Calu3 (cell line): Measurements from ENCODE around the gene TBC1D28. TPM values are rescaled to one million over a fixed set of nuclear protein-coding genes. Genes with fewer than 3 reads are reported as not detected.
"Not testable (repeated sequence)": the region's sequence is repeated elsewhere in the genome, so short reads cannot be mapped to it uniquely, and the experiment has no call there.

Experiments
- Bru-seq: library from RNA; stranded (reverse); fragments of 400-500 nt; gene quantifications from one replicate; lab custom pipeline; 2021; lab: Mats Ljungman, UMichigan
- BruChase-seq, 2 experiments: library from RNA; stranded (reverse); fragments of 400-500 nt; gene quantifications; one replicate each; lab custom pipeline; 2021; lab: Mats Ljungman, UMichigan
- BruUV-seq: library from RNA; stranded (reverse); fragments of 400-500 nt; replicated peaks from 2 replicates; lab custom pipeline; 2021; lab: Mats Ljungman, UMichigan
- CTCF ChIA-PET: fragments of 300-600 bp; sonication (Branson Sonifier 250); formaldehyde crosslinking; loops from one replicate; lab custom pipeline; 2022; ENCODE audit warnings: antibody characterized with exemption; lab: Charles Lee
- DNase-seq: peaks from one replicate; pipeline ENCODE4 v3.0.0; 2022
- H3K27ac Mint-ChIP-seq: one replicate; pipeline ENCODE4 v1.8.0; 2022; ENCODE audit warnings: mixed read lengths; ENCODE audit not compliant: unreplicated experiment
- H3K27me3 Mint-ChIP-seq: one replicate; pipeline ENCODE4 v1.8.0; 2022; ENCODE audit warnings: mixed read lengths; ENCODE audit not compliant: unreplicated experiment
- H3K36me3 Mint-ChIP-seq: one replicate; pipeline ENCODE4 v1.8.0; 2022; ENCODE audit warnings: mild to moderate bottlenecking, moderate library complexity, mixed read lengths; ENCODE audit not compliant: insufficient read depth, unreplicated experiment
- H3K4me1 Mint-ChIP-seq: one replicate; pipeline ENCODE4 v1.8.0; 2022; ENCODE audit warnings: mild to moderate bottlenecking, low read depth, mixed read lengths; ENCODE audit not compliant: unreplicated experiment
- H3K4me3 Mint-ChIP-seq: one replicate; pipeline ENCODE4 v1.8.0; 2022; ENCODE audit warnings: mild to moderate bottlenecking, low read depth, moderate library complexity, mixed read lengths; ENCODE audit not compliant: unreplicated experiment
- H3K9me3 Mint-ChIP-seq: one replicate; pipeline ENCODE4 v1.8.0; 2022; ENCODE audit warnings: low read depth, mixed read lengths; ENCODE audit not compliant: unreplicated experiment
- intact Hi-C: fragments of 100-400 bp; cut with micrococcal nuclease; formaldehyde crosslinking; loops from one replicate; pipeline ENCODE4 v1.10.0; 2022; ENCODE audit not compliant: unreplicated experiment
- long read RNA-seq: library from polyadenylated mRNA; stranded (forward); transcript quantifications from one replicate; pipeline ENCODE4 v2.0.0, GENCODE V29; 2022
- total RNA-seq: library from RNA; stranded (reverse); gene quantifications from 2 replicates; pipeline ENCODE4 v1.2.3, GENCODE V29; 2022

The TBC1D28 gene
- total RNA-seq (not detected in 2 replicates), Bru-seq, nascent RNA (not detected), BruChase-seq, experiment 1, labeled RNA remaining after a 6-hour chase (not detected), BruChase-seq, experiment 2, labeled RNA remaining after a 2-hour chase (percentile 8 among the genes with signal in this experiment)
- long read RNA-seq = 0 reads

DNA sequence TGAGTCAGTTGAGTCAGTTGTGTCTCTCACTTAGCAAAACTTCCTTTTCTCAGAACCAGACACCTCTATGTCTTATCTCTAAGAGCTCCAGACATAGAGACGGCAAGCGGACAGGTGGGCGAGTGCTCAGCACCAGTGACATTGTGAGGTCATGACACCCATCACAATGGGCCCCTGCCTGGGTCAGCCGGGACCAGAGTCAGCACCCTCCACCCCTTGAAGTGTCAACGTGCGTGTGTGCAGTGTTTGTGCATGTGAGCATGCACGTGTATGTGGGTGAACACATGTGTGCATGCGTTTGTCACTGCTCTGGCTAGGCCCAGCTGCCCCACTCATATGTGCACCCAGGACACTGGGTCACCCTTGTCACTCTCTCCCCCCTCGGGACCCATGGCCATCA is at the start of gene TBC1D28:
TBC1D28 (minus strand) TSS at position 101 of the 400 bp plus-strand sequence. CDS start 3,039 bp downstream, outside the sequence.
- H3K9me3 Mint-ChIP-seq, H3K4me1 Mint-ChIP-seq, BruUV-seq, H3K4me3 Mint-ChIP-seq, CTCF ChIA-PET, intact Hi-C loops, DNase-seq, H3K27ac Mint-ChIP-seq, H3K36me3 Mint-ChIP-seq, H3K27me3 Mint-ChIP-seq: not testable (repeated sequence)

GRCh38 chr17:18682668-18683067 is 38.5 kb upstream of the TBC1D28 start:
- H3K27me3 Mint-ChIP-seq, intact Hi-C loops, CTCF ChIA-PET, BruUV-seq, H3K4me1 Mint-ChIP-seq, H3K27ac Mint-ChIP-seq, H3K36me3 Mint-ChIP-seq, H3K9me3 Mint-ChIP-seq, DNase-seq: not testable (repeated sequence)
- H3K4me3 Mint-ChIP-seq = peak overlapping the region; percentile 72

- BruUV-seq, H3K9me3 Mint-ChIP-seq, intact Hi-C loops: not testable (repeated sequence)
Measured at GRCh38 chr17:18681767-18682571, 37.8 kb upstream of the TBC1D28 start, which contains the start of gene FOXO3B. Gene FOXO3B (minus strand): TSS chr17:18682314. CDS start chr17:18681651, 663 bp downstream.

GRCh38 chr17:18677381-18677780 is 33.2 kb upstream of the TBC1D28 start:
- BruUV-seq, H3K4me3 Mint-ChIP-seq, intact Hi-C loops, CTCF ChIA-PET, H3K4me1 Mint-ChIP-seq, H3K27ac Mint-ChIP-seq, H3K9me3 Mint-ChIP-seq, H3K27me3 Mint-ChIP-seq, H3K36me3 Mint-ChIP-seq, DNase-seq: not testable (repeated sequence)

More at GRCh38 chr17:18681767-18682571, 37.8 kb upstream of the TBC1D28 start, which contains the start of gene FOXO3B:
- H3K27ac Mint-ChIP-seq, CTCF ChIA-PET, H3K36me3 Mint-ChIP-seq, H3K27me3 Mint-ChIP-seq, H3K4me1 Mint-ChIP-seq: not testable (repeated sequence)
- DNase-seq = peak; percentile 87
- H3K4me3 Mint-ChIP-seq = peak within 1 kb of the TSS; percentile 72

GRCh38 chr17:18676928-18677327 is 32.7 kb upstream of the TBC1D28 start:
- H3K9me3 Mint-ChIP-seq, H3K4me1 Mint-ChIP-seq, H3K36me3 Mint-ChIP-seq, CTCF ChIA-PET, H3K27ac Mint-ChIP-seq, BruUV-seq, H3K27me3 Mint-ChIP-seq, DNase-seq, intact Hi-C loops, H3K4me3 Mint-ChIP-seq: not testable (repeated sequence)

GRCh38 chr17:18672395-18673227 is 28.4 kb upstream of the TBC1D28 start:
- CTCF ChIA-PET, H3K9me3 Mint-ChIP-seq, intact Hi-C loops, BruUV-seq, DNase-seq, H3K36me3 Mint-ChIP-seq, H3K4me1 Mint-ChIP-seq, H3K27me3 Mint-ChIP-seq, H3K27ac Mint-ChIP-seq, H3K4me3 Mint-ChIP-seq: not testable (repeated sequence)

DNA sequence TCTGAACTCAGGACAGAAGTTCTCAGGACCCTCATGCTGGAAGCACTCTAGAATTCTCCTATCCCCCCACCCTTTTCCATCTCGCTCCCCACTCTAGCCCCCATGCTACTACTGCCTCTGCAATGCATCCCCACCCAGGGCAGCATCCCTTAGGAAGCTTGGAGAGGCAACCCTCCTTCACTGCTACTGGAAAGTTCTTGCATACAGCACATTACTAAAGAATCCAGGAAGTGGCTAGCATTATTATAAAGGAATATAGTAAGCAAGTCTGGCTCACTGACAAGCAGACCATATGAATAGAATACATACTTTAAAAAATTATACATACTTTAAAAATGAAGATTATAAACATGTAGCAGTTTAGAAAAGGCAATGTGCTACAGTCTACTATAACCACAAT is 24.4 kb upstream of the TBC1D28 start:
- DNase-seq, BruUV-seq, H3K27ac Mint-ChIP-seq, H3K9me3 Mint-ChIP-seq, H3K36me3 Mint-ChIP-seq, H3K4me3 Mint-ChIP-seq, H3K4me1 Mint-ChIP-seq, H3K27me3 Mint-ChIP-seq, intact Hi-C loops, CTCF ChIA-PET: not testable (repeated sequence)

GRCh38 chr17:18667535-18667934 is 23.3 kb upstream of the TBC1D28 start:
- H3K27ac Mint-ChIP-seq, H3K27me3 Mint-ChIP-seq, DNase-seq, H3K9me3 Mint-ChIP-seq, CTCF ChIA-PET, intact Hi-C loops, H3K4me1 Mint-ChIP-seq, BruUV-seq, H3K36me3 Mint-ChIP-seq, H3K4me3 Mint-ChIP-seq: not testable (repeated sequence)

- intact Hi-C loops, H3K27me3 Mint-ChIP-seq, DNase-seq, BruUV-seq, H3K4me3 Mint-ChIP-seq, H3K27ac Mint-ChIP-seq, H3K36me3 Mint-ChIP-seq, CTCF ChIA-PET, H3K9me3 Mint-ChIP-seq, H3K4me1 Mint-ChIP-seq: not testable (repeated sequence)
Measured at GRCh38 chr17:18666326-18666725, 22.1 kb upstream of the TBC1D28 start.
